ENCODE measurements around the gene KRT3.

Gene KRT3

GRCh38 chr12:52795694-52796428 lies at the start of gene KRT3:
TSS of gene KRT3 (minus strand) at chr12:52796117. CDS start at chr12:52796042, 75 bp downstream.
- DNase-seq (ENCODE audit: low read depth), result no peak

GRCh38 chr12:52844386-52844785 lies 48.5 kb upstream of the KRT3 start:
- DNase-seq (ENCODE audit: low read depth), result no peak

- DNase-seq (ENCODE audit: low read depth), result no peak
These were observed 43.7 kb upstream of the KRT3 start for GRCh38 chr12:52839436-52840105.

GRCh38 chr12:52838609-52839435 lies 42.9 kb upstream of the KRT3 start:
- no peak for DNase-seq (ENCODE audit: low read depth)

GRCh38 chr12:52837781-52838608 lies 42.1 kb upstream of the KRT3 start:
- no peak for DNase-seq (ENCODE audit: low read depth)

GRCh38 chr12:52837413-52837741 lies 41.5 kb upstream of the KRT3 start:
- no peak for DNase-seq (ENCODE audit: low read depth)

GRCh38 chr12:52836491-52837412 lies 40.8 kb upstream of the KRT3 start:
- DNase-seq (ENCODE audit: low read depth), result no peak

GRCh38 chr12:52836042-52836466 lies 40.1 kb upstream of the KRT3 start:
- DNase-seq (ENCODE audit: low read depth), result peak; percentile 11

- no peak for DNase-seq (ENCODE audit: low read depth)
These were observed 39.5 kb upstream of the KRT3 start for GRCh38 chr12:52835271-52836041.

- no peak for DNase-seq (ENCODE audit: low read depth)
These were observed 38.7 kb upstream of the KRT3 start for GRCh38 chr12:52834727-52835001.

GRCh38 chr12:52833922-52834726 lies 38.2 kb upstream of the KRT3 start, which contains the start of gene KRT79:
TSS of gene KRT79 (minus strand) at chr12:52834311. CDS start at chr12:52834260, 51 bp downstream.
- DNase-seq (ENCODE audit: low read depth), result no peak

- DNase-seq (ENCODE audit: low read depth), result no peak
These were observed 37.3 kb upstream of the KRT3 start for GRCh38 chr12:52832985-52833905.

- no peak for DNase-seq (ENCODE audit: low read depth)
These were observed 36.5 kb upstream of the KRT3 start for GRCh38 chr12:52832451-52832850.

GRCh38 chr12:52831251-52831650 lies 35.3 kb upstream of the KRT3 start:
- DNase-seq (ENCODE audit: low read depth), result no peak

- no peak for DNase-seq (ENCODE audit: low read depth)
These were observed 34.3 kb upstream of the KRT3 start for GRCh38 chr12:52829986-52830770.

GRCh38 chr12:52828591-52829021 lies 32.7 kb upstream of the KRT3 start:
- no peak for DNase-seq (ENCODE audit: low read depth)

- DNase-seq (ENCODE audit: low read depth), result no peak
These were observed 32.2 kb upstream of the KRT3 start for GRCh38 chr12:52828156-52828555.

All from activated T-helper 1 cell treated with Interleukin-2 at 50 U/mL for 16 hours (primary cell).